A549 (cell line): ENCODE data around the gene SORL1-AS1.

Source experiments
- ATAC-seq, 2 experiments: fragments of 200-7000 bp in 1 of 2; fragments of >200 bp in 1 of 2; cut with Nextera tagmentation in 1 of 2; cut with Tn5 transposase in 1 of 2; 3 replicates each; pipeline versions ENCODE4 v1.8.0 to v1.9.1; 2018 to 2020; ENCODE audit warnings: mild to moderate bottlenecking in 1 of 2, moderate library complexity in 1 of 2
- CTCF ChIA-PET: fragments of 300-600 bp; sonication (Branson Sonifier 250); formaldehyde crosslinking; extraction: SDS; loops from one replicate; lab custom pipeline; 2021; ENCODE audit warnings: antibody characterized with exemption, inconsistent platforms; lab: Yijun Ruan, JAX
- POLR2A ChIA-PET: fragments of 350-600 bp; formaldehyde crosslinking; extraction: SDS; loops from one replicate; lab custom pipeline; 2021; ENCODE audit warnings: antibody characterized with exemption, inconsistent platforms; lab: Yijun Ruan, JAX
- DNase-seq, 2 experiments: peaks; one replicate each; pipeline versions ENCODE4 v3.0.0 to v3.0.0-alpha.2; 2011 to 2016; ENCODE audit warnings: low read depth in 1 of 2, low spot score in 1 of 2
- FAIRE-seq: peaks from 2 replicates; lab custom pipeline; 2011; peaks lifted over from hg19 to GRCh38; lab: Jason Lieb, UNC
- H3K27ac ChIP-seq, 2 experiments: fragments of >200 bp; sonication (Bioruptor Twin); formaldehyde crosslinking; 3 replicates each; pipeline ENCODE4 v1.5.1; 2016 to 2017
- H3K4me1 ChIP-seq: fragments of >200 bp; sonication (Bioruptor Twin); formaldehyde crosslinking; 3 replicates; pipeline ENCODE4 v1.6.1; 2016
- H3K4me2 ChIP-seq: fragments of >200 bp; sonication (Bioruptor Twin); formaldehyde crosslinking; 3 replicates; pipeline ENCODE4 v1.6.1; 2016
- H3K4me3 ChIP-seq: fragments of >200 bp; sonication (Bioruptor Twin); formaldehyde crosslinking; 3 replicates; pipeline ENCODE4 v1.5.1; 2016
- H3K9me3 ChIP-seq: fragments of >200 bp; sonication (Bioruptor Twin); formaldehyde crosslinking; 3 replicates; pipeline ENCODE4 v1.6.1; 2016
- BCL3 ChIP-seq: fragments of >200 bp; sonication (Bioruptor Twin); formaldehyde crosslinking; IDR thresholded peaks from 3 replicates; pipeline ENCODE4 v1.6.1; 2016
- BHLHE40 ChIP-seq: IDR thresholded peaks from 2 replicates; pipeline ENCODE4 v1.6.1; 2012; ENCODE audit warnings: low read depth, low read length, inconsistent platforms
- CHD2 ChIP-seq: fragments of 150-350 bp; IDR thresholded peaks from 2 replicates; pipeline ENCODE4 v1.6.1; 2014; ENCODE audit warnings: low read length; ENCODE audit not compliant: partially characterized antibody
- E2F6 ChIP-seq: IDR thresholded peaks from 2 replicates; pipeline ENCODE4 v1.6.1; 2012; ENCODE audit warnings: low read depth, borderline replicate concordance
- EHMT2 ChIP-seq: fragments of 200-600 bp; sonication (generic); IDR thresholded peaks from 2 replicates; pipeline ENCODE4 v1.6.1; 2016; ENCODE audit warnings: antibody characterized with exemption, low read depth, mild to moderate bottlenecking, moderate library complexity
- ELK1 ChIP-seq: fragments of 150-350 bp; IDR thresholded peaks from 2 replicates; pipeline ENCODE4 v1.6.1; 2014; ENCODE audit warnings: low read depth, mild to moderate bottlenecking, low read length
- EP300 ChIP-seq, 2 experiments: fragments of >200 bp; sonication (Bioruptor Twin); formaldehyde crosslinking; IDR thresholded peaks; 2 replicates in 1 of 2; 3 replicates in 1 of 2; pipeline ENCODE4 v1.6.1; 2016 to 2017
- ESRRA ChIP-seq: fragments of 150-350 bp; IDR thresholded peaks from 2 replicates; pipeline ENCODE4 v1.6.1; 2014; ENCODE audit warnings: mild to moderate bottlenecking, low read length, borderline replicate concordance
- FOXS1 ChIP-seq: fragments of 250-450 bp; sonication (Bioruptor Pico); IDR thresholded peaks from 2 replicates; pipeline ENCODE4 v1.5.0; 2020; ENCODE audit warnings: mild to moderate bottlenecking, moderate library complexity
- HDAC2 ChIP-seq: fragments of 200-600 bp; sonication (generic); IDR thresholded peaks from 2 replicates; pipeline ENCODE4 v1.6.1; 2016
- HES2 ChIP-seq: fragments of >200 bp; sonication (Bioruptor Twin); formaldehyde crosslinking; IDR thresholded peaks from 2 replicates; pipeline ENCODE4 v1.6.1; 2016
- HOXB13 ChIP-seq: fragments of 250-450 bp; sonication (Bioruptor Pico); IDR thresholded peaks from 2 replicates; pipeline ENCODE4 v1.5.0; 2020; ENCODE audit warnings: low read depth, mild to moderate bottlenecking, moderate library complexity
- JUNB ChIP-seq: fragments of >200 bp; sonication (Bioruptor Twin); formaldehyde crosslinking; IDR thresholded peaks from 2 replicates; pipeline ENCODE4 v1.6.1; 2016
- NFE2L2 ChIP-seq: fragments of 150-350 bp; conservative IDR thresholded peaks from 2 replicates; pipeline ENCODE4 v1.6.1; 2014; ENCODE audit warnings: low read length
- NPAS2 ChIP-seq: fragments of 250-450 bp; sonication (Bioruptor Pico); IDR thresholded peaks from 2 replicates; pipeline ENCODE4 v1.8.0; 2022; ENCODE audit warnings: mild to moderate bottlenecking, moderate library complexity, borderline replicate concordance
- PBX3 ChIP-seq: IDR thresholded peaks from 2 replicates; pipeline ENCODE4 v1.6.1; 2012
- POLR2A ChIP-seq: IDR thresholded peaks from 2 replicates; pipeline ENCODE4 v1.6.1; 2012; ENCODE audit warnings: mild to moderate bottlenecking, low read length
- POLR2AphosphoS2 ChIP-seq: conservative IDR thresholded peaks from 2 replicates; pipeline ENCODE4 v1.6.1; 2012; ENCODE audit warnings: low read length, improper control_type of control experiment, inconsistent platforms
- SREBF2 ChIP-seq: fragments of 450-650 bp; IDR thresholded peaks from 2 replicates; pipeline ENCODE4 v1.6.1; 2014; ENCODE audit warnings: mild to moderate bottlenecking, moderate library complexity
- ZSCAN20 ChIP-seq: fragments of 250-450 bp; sonication (Bioruptor Pico); IDR thresholded peaks from 2 replicates; pipeline ENCODE4 v1.8.0; 2022; ENCODE audit warnings: mild to moderate bottlenecking, moderate library complexity
- WGBS: methylation state at CpG from one replicate; pipeline ENCODE4 v1.1.6; 2017; ENCODE audit errors: missing lambda C conversion rate; 5-methylcytosine and 5-hydroxymethylcytosine counted together

The SORL1-AS1 gene

GRCh38 chr11:121408830-121409229 lies 43.9 kb downstream of the SORL1-AS1 start (continued):
- no peak for TF ChIP-seq EP300 (IDR thresholded peaks at IDR 0.05)
- TF ChIP-seq NPAS2 (CRISPR knock-in tag) = no peak
- TF ChIP-seq SREBF2 = no peak
- TF ChIP-seq HOXB13 = no peak

GRCh38 chr11:121406291-121406690 lies 46.5 kb downstream of the SORL1-AS1 start:
- no peak overlapping the region for H3K27ac ChIP-seq
- no peak for TF ChIP-seq NFE2L2
- TF ChIP-seq FOXS1 (CRISPR knock-in tag) = no peak
- no peak for TF ChIP-seq ZSCAN20 (CRISPR knock-in tag)
- no peak for TF ChIP-seq E2F6
- no peak for TF ChIP-seq ELK1
- no peak for TF ChIP-seq CHD2
- TF ChIP-seq BHLHE40 = no peak
- TF ChIP-seq BCL3 = no peak
- no peak for TF ChIP-seq HDAC2
- ChIA-PET POLR2A (no interaction called here), CTCF (interaction anchor here (0.6 to 1.7 kb wide), 2 partner anchors 12 to 215 kb away, joined by 3 read pairs; no protein-coding TSS in a partner anchor)
- H3K9me3 ChIP-seq = peaks cover 3% of the 10 kb centered on the region; the same call in 1 of the 3 replicates
- H3K4me2 ChIP-seq = no peak overlapping the region
- DNase-seq (no peak), FAIRE-seq (no peak), ATAC-seq (no peak)
- 72% methylated on average over 2 of the region's 2 CpGs for WGBS
- no peak overlapping the region for H3K4me3 ChIP-seq
- no peaks in the 10 kb centered on the region for H3K4me1 ChIP-seq

GRCh38 chr11:121405646-121406045 lies 47.1 kb downstream of the SORL1-AS1 start:
- ChIA-PET CTCF (interaction anchor here (1.7 kb wide), 1 partner anchor 11 kb away, joined by 3 read pairs; no protein-coding TSS in a partner anchor), POLR2A (no interaction called here)
- Histone ChIP-seq H3K9me3 (peaks cover 5% of the 10 kb centered on the region; the same call in 1 of the 3 replicates), H3K4me1 (no peaks in the 10 kb centered on the region), H3K4me3 (no peak overlapping the region), H3K4me2 (no peak overlapping the region), H3K27ac (no peak overlapping the region)
- 23% methylated on average over 1 of the region's 1 CpG for WGBS
- no peak for ATAC-seq
- DNase-seq = no peak
- FAIRE-seq = no peak
- TF ChIP-seq ESRRA = no peak
- no peak for TF ChIP-seq SREBF2
- no peak for TF ChIP-seq EHMT2
- TF ChIP-seq JUNB = no peak
- no peak for TF ChIP-seq PBX3
- no peak for TF ChIP-seq POLR2A
- no peak for TF ChIP-seq ELK1
- no peak for TF ChIP-seq HES2
- no peak for TF ChIP-seq BHLHE40
- TF ChIP-seq POLR2AphosphoS2 = no peak
